Activated CD8-positive, alpha-beta memory T cell treated with anti-CD3 and anti-CD28 coated beads for 36 hours (primary cell): ENCODE results near the gene TSPY8. TPM values are rescaled to one million over a fixed set of nuclear protein-coding genes. Genes with fewer than 3 reads are reported as not detected.
"Not testable (repeated sequence)": the region's sequence is repeated elsewhere in the genome, so short reads cannot be mapped to it uniquely, and the experiment has no call there.

Source experiments
- CTCF ChIA-PET: fragments of 350-600 bp; sonication (Branson Sonifier 250); formaldehyde crosslinking; loops from one replicate; lab custom pipeline; 2021; ENCODE audit warnings: antibody characterized with exemption; lab: Charles Lee
- POLR2A ChIA-PET: fragments of 350-600 bp; sonication (Branson Sonifier 250); formaldehyde crosslinking; loops from one replicate; lab custom pipeline; 2021; ENCODE audit warnings: antibody characterized with exemption; lab: Charles Lee
- total RNA-seq, 2 experiments: library from RNA; stranded (reverse); gene quantifications; one replicate each; pipeline ENCODE4 v1.2.3, GENCODE V29; 2021

The TSPY8 gene
- total RNA-seq, result not detected

GRCh38 chrY:9357497-9357896, at the start of gene TSPY8:
TSS of gene TSPY8 (plus strand) at chrY:9357797. CDS start at chrY:9357843, 46 bp downstream.
- POLR2A ChIA-PET, CTCF ChIA-PET: not testable (repeated sequence)

GRCh38 chrY:9320996-9321395, 36.6 kb upstream of the TSPY8 start:
- POLR2A ChIA-PET, result no interaction called here
- CTCF ChIA-PET, result no interaction called here

GRCh38 chrY:9337164-9337563, 20.4 kb upstream of the TSPY8 start, which contains the start of gene TSPY4:
TSS of gene TSPY4 (plus strand) at chrY:9337464. CDS start at chrY:9337510, 46 bp downstream.
- CTCF ChIA-PET, POLR2A ChIA-PET: not testable (repeated sequence)

- POLR2A ChIA-PET, CTCF ChIA-PET: not testable (repeated sequence)
Observed at GRCh38 chrY:9396527-9396926, 38.9 kb downstream of the TSPY8 start.

GRCh38 chrY:9398121-9398520, 40.5 kb downstream of the TSPY8 start, which contains the start of gene TSPY3:
TSS of gene TSPY3 (plus strand) at chrY:9398421. CDS start at chrY:9398467, 46 bp downstream.
- POLR2A ChIA-PET, CTCF ChIA-PET: not testable (repeated sequence)

Other genes starting within 250 kb of the TSPY8 start
- not detected for gene TSPY4, start 20.3 kb upstream of the TSPY8 start, total RNA-seq
- not detected for gene TSPY3, start 40.6 kb downstream of the TSPY8 start, total RNA-seq
- gene TSPY1, start 109.2 kb downstream of the TSPY8 start, total RNA-seq, result not detected
- not detected for gene TSPY9, start 129.5 kb downstream of the TSPY8 start, total RNA-seq
- gene TSPY10, start 170.1 kb downstream of the TSPY8 start, total RNA-seq, result not detected